Activated CD4-positive, alpha-beta T cell treated with anti-CD3 and anti-CD28 coated beads, Interleukin-2, amount 50 U/mL, for 16 hours (primary cell): ENCODE results near the gene PRMT3.
"Not testable (repeated sequence)": the region's sequence is repeated elsewhere in the genome, so short reads cannot be mapped to it uniquely, and the experiment has no call there.

Experiments used
- DNase-seq: peaks from one replicate; pipeline ENCODE4 v3.0.0-alpha.2; 2020

The PRMT3 gene

GRCh38 chr11:20518323-20518834 is 130.9 kb downstream of the PRMT3 start:
- DNase-seq, result no peak

GRCh38 chr11:20522536-20522935 is 135.0 kb downstream of the PRMT3 start:
- no peak for DNase-seq

GRCh38 chr11:20529757-20530156 is 142.2 kb downstream of the PRMT3 start:
- DNase-seq, result no peak

- no peak for DNase-seq
These were observed 143.6 kb downstream of the PRMT3 start for GRCh38 chr11:20530942-20531703.

DNA sequence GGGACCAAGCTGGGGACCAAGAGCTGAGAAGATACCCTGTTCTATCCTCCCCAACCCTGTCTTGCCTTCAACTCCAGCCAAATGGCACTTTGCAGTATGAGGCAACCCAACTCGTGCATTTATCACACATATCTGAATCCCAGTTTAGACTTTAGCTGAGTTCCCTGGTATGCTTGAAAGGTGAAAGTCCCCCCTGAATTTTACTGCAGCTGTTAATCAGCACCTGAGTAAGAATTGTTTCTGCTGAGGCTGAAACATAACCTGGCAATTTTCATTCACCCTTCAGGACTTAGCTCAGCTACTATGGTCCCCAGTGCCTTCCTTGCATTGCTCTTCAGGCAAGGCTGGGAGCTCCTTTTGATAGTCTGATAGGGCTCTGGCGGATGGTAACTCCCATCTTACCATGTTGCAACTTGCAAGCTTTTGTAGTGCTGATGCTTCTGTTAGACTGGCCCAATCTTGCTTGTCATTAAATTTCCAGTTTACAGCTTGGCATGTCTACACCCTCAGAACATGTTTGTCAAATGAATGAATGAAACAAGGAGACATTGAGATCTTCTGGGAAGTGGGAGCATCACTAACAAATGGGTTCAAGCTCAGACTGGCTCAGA is 147.9 kb downstream of the PRMT3 start:
- no peak for DNase-seq

- DNase-seq, result no peak
These were observed 148.8 kb downstream of the PRMT3 start for GRCh38 chr11:20536365-20536764.

GRCh38 chr11:20536784-20537183 is 149.3 kb downstream of the PRMT3 start:
- DNase-seq, result no peak

- no peak for DNase-seq
These were observed 154.0 kb downstream of the PRMT3 start for GRCh38 chr11:20541503-20541902.

DNA sequence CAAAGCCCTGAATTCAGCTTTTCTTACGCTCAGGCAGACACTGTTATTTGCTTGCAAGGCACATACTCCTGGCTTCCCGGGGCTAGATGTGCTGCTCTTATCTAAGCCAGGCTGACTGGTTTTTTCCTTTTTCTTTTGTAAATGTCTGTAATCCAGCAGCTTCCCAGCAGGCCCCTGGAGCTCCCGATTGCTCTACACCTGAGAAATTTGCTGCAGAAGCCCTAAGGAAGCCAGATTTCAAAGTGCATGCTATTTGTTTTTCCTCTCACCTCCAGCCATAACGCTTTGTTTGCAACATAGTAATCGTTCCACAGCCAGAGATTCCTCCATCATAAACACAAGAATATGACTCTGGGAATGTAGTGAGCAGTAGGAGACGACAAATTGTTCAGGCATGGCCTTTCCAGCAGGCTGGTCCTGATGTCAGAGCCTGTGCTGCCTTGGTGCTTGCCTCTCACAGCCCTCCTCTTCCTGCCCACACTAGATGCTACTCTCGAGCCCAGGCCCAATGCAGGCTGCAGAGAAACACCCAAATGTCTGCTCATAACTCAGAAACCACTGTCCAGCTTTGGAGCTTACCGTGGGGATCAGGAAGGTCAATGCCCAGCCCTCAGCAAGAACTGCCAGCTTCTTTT is 157.2 kb downstream of the PRMT3 start:
- DNase-seq, result no peak

DNA sequence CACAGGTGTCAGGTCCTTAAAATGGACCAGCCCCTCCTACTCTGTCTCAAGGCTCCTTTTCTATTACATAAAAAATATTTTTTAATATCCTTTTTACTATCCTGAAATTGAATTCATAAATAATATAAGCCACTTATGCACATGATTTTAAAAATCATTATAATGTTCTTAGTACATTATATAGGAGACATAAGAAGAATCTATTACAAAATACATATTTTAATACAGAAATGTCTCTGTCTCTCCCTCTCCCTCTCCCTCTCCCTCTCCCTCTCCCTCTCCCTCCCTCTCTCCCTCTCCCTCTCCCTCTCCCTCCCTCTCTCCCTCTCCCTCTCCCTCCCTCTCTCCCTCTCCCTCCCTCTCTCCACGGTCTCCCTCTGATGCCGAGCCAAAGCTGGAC is 159.9 kb downstream of the PRMT3 start:
- DNase-seq, result no peak

DNA sequence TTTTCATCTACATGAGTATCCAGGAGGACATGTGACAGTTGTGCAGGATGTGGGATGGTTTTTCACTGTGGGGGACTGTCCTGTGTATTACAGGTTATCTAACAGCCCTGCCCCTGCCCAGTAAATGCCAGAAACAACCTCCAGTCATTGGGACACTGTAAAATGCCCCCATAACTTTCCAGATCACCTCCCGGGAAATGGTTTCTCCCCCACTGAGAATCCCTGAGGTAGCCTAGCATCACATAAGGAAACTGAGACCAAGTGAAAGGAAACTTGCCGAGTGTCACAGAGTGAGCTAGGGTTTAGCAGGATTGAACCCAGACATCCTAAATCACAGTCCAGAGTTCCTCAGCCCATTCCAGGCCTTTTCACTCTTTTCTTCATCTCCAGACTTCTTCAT is 163.6 kb downstream of the PRMT3 start:
- DNase-seq, result no peak

- no peak for DNase-seq
These were observed 168.3 kb downstream of the PRMT3 start for GRCh38 chr11:20555783-20556182.

GRCh38 chr11:20556396-20556795 is 168.9 kb downstream of the PRMT3 start:
- not testable (repeated sequence) for DNase-seq

DNA sequence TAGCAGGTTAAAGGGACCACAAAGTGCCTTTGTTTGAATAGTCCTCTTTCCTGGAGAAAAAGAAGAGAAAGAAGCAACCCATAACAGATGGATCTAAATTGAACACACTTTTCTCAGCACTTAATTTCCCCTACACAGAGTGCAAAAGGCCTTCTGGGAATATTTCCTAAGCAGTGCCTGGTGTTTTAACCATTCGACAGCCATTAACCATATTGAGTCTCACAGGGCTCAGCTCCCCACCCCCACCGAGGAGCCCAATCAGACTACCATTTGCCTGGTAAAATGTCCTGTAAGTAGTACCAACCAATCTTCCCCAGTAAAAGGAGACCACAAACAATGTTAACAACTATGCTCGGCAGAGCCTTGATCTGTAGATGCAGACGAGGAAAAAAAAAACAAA is 171.2 kb downstream of the PRMT3 start:
- DNase-seq, result no peak
